Fibroblast of skin of abdomen (primary cell): ENCODE results near the gene BSG.
"Not testable (repeated sequence)": the region's sequence is repeated elsewhere in the genome, so short reads cannot be mapped to it uniquely, and the experiment has no call there.

Experiments used
- DNase-seq: peaks from one replicate; pipeline ENCODE4 v3.0.0-alpha.2; 2013

Gene BSG

GRCh38 chr19:621191-621590, 48.8 kb downstream of the BSG start:
- DNase-seq: not testable (repeated sequence)

DNA sequence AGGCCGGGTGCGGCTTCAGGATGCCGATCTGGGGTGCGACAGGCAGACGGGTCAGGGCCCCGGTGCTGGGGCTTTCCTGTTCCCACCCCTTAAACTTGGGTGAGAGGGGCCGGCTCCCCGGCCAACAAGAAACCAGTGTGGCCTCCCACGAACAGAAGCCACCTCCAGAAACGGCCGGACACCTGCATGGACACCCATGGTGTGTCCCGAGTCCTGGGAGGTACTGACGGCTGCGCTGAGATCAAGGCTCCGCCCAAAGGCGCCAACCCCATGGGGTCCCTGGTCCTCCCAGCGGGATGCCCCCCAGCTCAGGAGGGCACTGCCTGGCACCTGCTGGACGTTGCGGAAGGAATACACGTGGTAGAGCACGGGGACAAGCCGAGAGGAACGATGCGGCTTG, 49.4 kb downstream of the BSG start:
- DNase-seq: no peak

- DNase-seq: no peak
Observed at GRCh38 chr19:622666-623065, 50.3 kb downstream of the BSG start.

- no peak for DNase-seq
Observed at GRCh38 chr19:623175-623916, 51.0 kb downstream of the BSG start.

- DNase-seq: peak; percentile 81
Observed at GRCh38 chr19:623974-624373, 51.6 kb downstream of the BSG start.

- DNase-seq: no peak
Observed at GRCh38 chr19:624433-625109, 52.2 kb downstream of the BSG start.

DNA sequence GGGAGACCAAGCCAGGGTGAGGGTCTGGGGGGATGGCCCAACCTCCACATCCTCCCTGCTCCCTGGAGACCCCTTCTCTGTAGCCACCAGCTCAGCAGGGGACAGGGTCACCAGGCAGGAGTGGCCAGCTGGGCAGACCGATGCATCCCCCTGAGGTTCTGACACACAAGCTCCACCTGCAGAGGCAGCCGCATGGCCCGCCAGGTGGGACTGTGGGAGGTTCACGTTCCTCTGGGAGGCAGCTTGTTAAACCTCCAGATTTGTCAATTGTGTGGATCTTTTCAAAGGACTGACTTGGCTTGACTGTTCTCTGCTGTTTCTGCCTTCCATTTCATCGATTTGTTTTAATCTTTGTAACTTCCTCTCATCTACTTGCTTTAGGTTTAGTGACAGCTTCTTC, 52.9 kb downstream of the BSG start:
- DNase-seq: no peak

DNA sequence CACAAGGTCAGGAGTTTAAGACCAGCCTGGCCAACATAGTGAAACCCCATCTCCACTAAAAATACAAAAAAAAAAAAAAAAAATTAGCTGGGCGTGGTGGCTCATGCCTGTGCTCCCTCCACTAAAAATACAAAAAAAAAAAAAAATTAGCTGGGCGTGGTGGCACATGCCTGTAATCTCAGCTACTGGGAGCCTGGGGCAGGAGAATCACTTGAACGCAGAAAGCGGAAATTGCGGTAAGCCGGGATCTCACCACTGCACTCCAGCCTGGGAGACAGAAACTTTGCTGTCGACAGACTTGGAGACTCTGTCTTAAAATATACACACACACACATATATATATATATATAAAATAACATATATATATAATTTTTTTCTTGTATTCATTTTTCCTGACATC, 54.2 kb downstream of the BSG start:
- not testable (repeated sequence) for DNase-seq

DNA sequence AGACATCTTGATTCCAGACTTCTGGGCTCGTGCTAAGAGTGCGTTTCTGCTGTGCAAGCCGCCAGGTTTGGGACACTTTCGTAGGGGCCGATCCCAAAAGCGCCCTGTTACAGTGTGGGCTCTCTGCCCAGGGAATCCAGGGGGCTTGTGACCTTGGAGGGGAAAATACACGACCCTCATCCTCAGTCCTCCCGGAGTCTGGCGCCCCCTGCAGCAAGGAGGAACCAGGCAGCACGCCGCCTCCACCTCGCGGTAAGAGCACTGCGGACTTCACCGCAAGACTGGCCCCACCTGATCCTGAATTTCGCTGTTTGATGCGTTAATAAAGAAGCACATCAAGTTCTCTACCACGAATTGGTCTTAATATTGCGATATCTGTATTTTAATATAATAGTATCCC, 55.8 kb downstream of the BSG start:
- no peak for DNase-seq

DNA sequence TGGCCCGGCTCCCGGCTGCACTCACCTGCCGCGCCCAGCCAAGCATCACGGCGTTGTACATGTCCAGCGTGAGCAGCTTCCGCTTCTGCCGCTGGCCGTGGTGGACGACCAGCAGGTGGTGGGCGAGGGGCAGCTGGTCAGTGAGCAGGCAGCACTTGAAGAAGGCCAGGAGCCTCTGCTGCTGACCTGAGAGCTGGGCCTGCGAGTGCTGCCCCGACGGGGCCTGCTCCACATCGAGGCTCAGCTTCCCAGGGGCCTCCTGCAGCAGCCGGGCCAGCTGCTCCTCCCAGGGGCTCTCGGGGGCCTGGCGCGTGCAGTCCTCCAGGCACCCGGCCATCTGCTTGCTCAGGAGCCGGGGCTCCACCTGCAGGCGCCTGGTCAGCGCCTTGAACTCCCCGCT, 57.1 kb downstream of the BSG start:
- DNase-seq: not testable (repeated sequence)

- DNase-seq: no peak
Observed at GRCh38 chr19:629961-630714, 57.7 kb downstream of the BSG start.

DNA sequence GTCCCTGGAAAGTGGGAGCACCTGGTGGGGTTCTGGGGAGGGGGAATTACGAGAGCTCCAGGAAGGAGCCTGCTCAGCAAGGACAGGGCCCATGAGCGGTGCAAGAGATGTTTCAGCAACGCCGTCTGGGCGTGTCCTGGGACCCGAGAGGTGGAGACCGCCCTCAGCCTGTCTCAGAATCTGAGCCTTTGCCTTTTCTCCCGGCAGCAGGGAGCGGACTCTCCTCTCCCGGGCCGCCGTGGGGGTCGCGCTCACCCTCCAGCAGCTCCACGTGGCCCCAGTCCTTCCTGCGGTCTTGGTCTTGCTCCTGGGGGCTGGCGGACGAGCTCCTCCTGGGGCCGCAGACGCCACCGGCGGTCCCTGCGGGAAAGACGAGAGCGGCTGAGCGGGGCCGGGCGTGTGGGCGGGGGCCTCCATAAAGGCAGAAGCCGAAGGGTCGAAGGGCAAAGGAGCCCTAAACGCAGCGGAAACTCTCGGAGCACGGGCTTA, 60.2 kb downstream of the BSG start:
- peak; percentile 51 for DNase-seq
